ENCODE measurements around the gene TCN2.
"Not testable (repeated sequence)": the region's sequence is repeated elsewhere in the genome, so short reads cannot be mapped to it uniquely, and the experiment has no call there.

TCN2 gene

GRCh38 chr22:30580896-30581295 is 26.1 kb upstream of the TCN2 start:
- no peak for TF ChIP-seq CTCF (conservative IDR thresholded peaks at IDR 0.05; ENCODE audit: low read length)

DNA sequence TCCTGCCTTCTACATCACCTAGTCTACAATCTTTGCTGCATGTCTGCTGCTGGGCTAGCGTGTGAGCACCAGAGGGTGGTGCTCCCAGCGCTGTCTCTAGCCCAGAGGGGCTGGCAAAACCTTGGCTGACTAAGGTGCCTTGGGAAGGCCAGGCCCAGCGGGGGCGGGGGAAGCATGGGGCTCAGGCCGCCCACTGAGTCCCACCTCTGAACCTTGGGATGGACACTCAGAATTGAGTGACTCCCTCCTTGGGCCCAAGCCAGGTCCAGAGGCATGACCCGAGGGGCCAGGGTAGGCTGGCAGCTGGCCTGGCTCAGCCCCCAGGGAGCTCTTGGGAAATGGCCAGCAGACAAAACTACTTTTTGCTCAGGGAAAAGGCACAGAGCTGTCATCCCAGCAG is 24.9 kb upstream of the TCN2 start:
- no peak overlapping the region for H3K4me3 ChIP-seq (ENCODE audit: low read length)
- DNase-seq (ENCODE audit: low read depth), result no peak
- TF ChIP-seq CTCF (conservative IDR thresholded peaks at IDR 0.05; ENCODE audit: low read length), result no peak

More at GRCh38 chr22:30580896-30581295, 26.1 kb upstream of the TCN2 start:
- no peak overlapping the region for H3K4me3 ChIP-seq (ENCODE audit: low read length)
- no peak for DNase-seq (ENCODE audit: low read depth)

DNA sequence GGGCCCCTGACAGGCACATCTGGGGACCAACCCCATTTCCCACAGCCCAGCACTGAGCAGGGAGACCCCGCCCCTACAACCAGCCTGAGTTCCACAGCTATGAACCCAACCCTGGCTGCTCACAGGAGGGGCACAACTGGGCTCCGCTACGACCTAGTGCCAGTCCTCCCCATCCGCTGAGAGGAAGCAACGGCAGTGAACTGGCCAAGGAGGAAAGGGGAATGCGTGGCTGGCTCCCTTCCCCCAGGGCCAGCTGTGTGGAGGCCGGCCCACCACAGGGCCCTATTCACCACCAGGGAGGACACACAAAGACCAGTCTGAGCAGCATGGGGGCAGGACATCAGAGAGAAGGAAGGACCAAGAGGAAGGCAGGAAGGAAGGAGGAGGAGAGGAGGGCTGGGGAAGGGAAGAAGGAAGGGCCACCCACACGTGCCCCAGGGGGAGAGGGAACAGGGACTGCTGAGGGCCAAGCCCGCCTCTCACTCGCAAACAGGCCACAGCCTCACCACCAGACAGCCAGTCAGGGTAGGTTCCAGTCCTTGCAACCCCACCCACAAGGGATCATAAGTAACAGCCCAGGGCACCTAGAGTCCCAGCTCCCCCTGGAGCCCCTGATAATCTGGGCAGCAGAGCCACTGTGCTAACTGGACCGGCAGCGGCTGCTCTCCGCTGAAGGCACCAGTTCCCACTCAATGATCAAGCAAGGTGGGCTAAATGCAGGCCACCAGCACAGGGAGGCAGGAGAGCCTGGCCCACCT is 24.0 kb upstream of the TCN2 start:
- no peak overlapping the region for H3K4me3 ChIP-seq (ENCODE audit: low read length)
- DNase-seq (ENCODE audit: low read depth), result no peak
- TF ChIP-seq CTCF (conservative IDR thresholded peaks at IDR 0.05; ENCODE audit: low read length), result no peak

DNA sequence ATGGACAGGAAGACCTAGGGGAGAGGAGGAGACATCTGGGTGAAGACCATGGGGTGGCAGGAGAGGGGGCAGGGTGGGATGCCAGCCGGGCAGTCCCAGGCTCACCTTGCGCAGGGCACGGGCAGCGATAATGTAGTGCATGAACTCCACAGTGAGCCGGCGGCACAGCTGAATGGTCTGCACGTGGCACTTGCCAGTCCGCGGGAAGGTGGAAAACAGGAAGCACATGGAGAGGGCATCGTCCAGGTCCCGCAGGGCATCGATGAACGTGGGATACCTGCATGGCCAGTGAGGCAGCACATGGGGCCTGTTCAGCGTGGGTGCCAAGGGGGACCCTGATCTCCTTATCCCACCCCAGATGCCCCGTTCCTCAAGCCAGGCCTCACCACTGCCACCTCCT is 22.5 kb upstream of the TCN2 start:
- no peak overlapping the region for H3K4me3 ChIP-seq (ENCODE audit: low read length)
- TF ChIP-seq CTCF (conservative IDR thresholded peaks at IDR 0.05; ENCODE audit: low read length), result no peak
- DNase-seq (ENCODE audit: low read depth), result no peak

DNA sequence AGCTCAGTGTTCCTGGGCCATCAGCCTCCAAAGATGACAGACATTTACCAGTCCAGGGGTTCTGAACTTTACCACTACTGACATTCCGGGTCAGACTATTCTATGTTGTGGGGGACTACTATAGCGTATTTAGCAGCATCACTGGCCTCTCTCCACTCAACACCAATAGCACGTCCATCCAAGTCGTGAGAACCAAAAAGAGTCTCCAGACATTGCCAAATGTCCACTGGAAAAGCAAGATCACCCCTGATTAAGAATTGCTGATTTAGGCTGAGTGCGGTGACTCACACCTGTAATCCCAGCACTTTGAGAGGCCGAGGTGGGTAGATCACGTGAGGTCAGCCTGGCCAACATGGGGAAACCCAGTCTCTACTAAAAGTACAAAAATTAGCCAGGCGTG is 20.6 kb upstream of the TCN2 start:
- TF ChIP-seq CTCF (conservative IDR thresholded peaks at IDR 0.05; ENCODE audit: low read length), result no peak
- DNase-seq (ENCODE audit: low read depth), result no peak
- no peak overlapping the region for H3K4me3 ChIP-seq (ENCODE audit: low read length)

DNA sequence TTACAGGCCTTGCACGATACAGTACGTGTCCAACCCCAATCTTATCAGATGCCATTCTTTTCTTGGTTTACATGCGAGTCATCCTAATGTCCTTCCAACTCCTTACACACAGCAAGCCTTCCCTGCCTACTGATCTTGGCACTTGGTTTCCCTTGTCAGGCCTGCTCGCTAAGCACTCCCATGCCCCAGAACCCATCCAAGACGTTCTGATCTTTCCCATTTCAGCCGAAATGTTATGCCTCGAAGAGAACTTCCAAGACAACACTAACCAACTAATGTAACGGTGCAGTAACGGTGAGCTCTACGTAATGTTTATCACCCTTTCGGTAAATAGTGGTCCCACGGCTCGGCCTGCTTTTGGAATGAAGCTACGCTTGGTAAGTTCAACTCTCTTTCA is 15.8 kb upstream of the TCN2 start:
- H3K4me3 ChIP-seq (ENCODE audit: low read length), result peak overlapping the region; percentile 96
- no peak for TF ChIP-seq CTCF (conservative IDR thresholded peaks at IDR 0.05; ENCODE audit: low read length)
- peak; percentile 47 for DNase-seq (ENCODE audit: low read depth)

DNA sequence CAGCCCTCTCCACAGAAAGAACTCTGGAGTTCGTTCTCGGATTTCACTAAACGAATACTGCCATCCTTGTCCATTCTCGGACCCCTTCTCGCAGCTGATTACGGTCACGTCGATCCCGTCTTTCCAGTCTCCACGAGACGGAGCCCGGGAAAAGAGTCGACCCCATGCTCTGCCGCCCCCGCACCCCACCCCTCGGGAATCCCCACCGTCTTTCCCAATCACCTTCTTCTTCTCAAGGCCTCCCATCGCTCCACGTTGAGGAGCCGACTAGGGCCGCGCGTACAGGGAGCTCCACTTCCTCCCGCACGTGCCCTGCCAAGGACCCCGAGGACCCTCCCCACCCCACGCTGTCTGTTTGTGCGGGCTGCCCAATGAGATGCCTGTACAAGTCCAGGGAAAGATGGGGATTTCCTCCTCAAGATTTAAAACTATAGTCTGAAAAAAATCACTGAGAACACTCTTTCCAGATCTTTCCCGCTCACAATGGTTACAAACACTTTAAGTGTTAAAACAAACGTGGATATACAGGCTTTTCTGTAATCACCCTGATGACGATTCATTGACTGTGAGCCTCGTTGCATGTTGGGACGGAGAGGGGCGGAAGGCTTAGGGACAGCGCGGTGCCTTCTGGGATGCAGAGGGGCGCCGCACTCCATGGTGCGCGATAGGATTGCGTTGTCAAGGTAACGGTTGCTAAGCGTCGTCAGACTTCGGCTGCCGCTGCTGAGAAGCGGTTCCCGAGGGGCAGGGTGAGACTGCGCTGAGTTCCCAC is 15.2 kb upstream of the TCN2 start, which contains the start of gene PES1:
TSS of gene PES1 (minus strand) at position 323 of the 772 bp plus-strand sequence. CDS start at position 246, 77 bp downstream.
- no peak for TF ChIP-seq CTCF (conservative IDR thresholded peaks at IDR 0.05; ENCODE audit: low read length)
- DNase-seq (ENCODE audit: low read depth), result peak; percentile 99
- H3K4me3 ChIP-seq (ENCODE audit: low read length), result peak within 1 kb of the TSS; percentile 96

DNA sequence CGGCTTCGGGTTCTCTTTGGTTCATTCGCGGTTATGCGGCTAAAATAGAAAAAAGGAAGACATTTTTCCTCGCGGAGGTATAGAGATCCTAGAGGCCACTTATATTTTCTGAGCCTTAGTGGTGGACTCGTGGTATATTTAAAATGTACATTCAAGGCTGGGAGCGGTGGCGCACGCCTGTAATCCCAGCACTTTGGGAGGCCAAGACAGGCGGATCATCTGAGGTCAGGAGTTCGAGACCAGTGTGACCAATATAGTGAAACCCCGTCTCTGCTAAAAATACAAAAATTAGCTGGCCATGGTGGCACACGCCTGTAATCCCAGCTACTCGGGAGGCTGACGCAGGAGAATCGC is 14.6 kb upstream of the TCN2 start:
- H3K4me3 ChIP-seq (ENCODE audit: low read length), result peak overlapping the region; percentile 57
- DNase-seq (ENCODE audit: low read depth), result not testable (repeated sequence)
